ENCODE results near the gene SND1.
A peak's percentile ranks its signal among the peaks of the same experiment; 100 is the strongest.
"Not testable (repeated sequence)": the region's sequence is repeated elsewhere in the genome, so short reads cannot be mapped to it uniquely, and the experiment has no call there.

SND1 gene

GRCh38 chr7:128109424-128109969 lies 457.5 kb downstream of the SND1 start:
- Mint-ChIP-seq H3K4me1 (ENCODE audit: low read depth) (peaks cover 74% of the 10 kb centered on the region), H3K4me3 (peak overlapping the region; percentile 64)
- H3K27ac Mint-ChIP-seq; H3K9me3 Mint-ChIP-seq; H3K27me3 Mint-ChIP-seq; H3K36me3 Mint-ChIP-seq (ENCODE audit: low read depth): not testable (repeated sequence)

GRCh38 chr7:128110641-128111364 lies 458.8 kb downstream of the SND1 start:
- no peaks in the 10 kb centered on the region for H3K9me3 Mint-ChIP-seq
- no peaks in the 10 kb centered on the region for H3K36me3 Mint-ChIP-seq (ENCODE audit: low read depth)
- no peak overlapping the region for H3K4me3 Mint-ChIP-seq
- H3K4me1 Mint-ChIP-seq (ENCODE audit: low read depth) = peaks cover 64% of the 10 kb centered on the region
- no peak overlapping the region for H3K27ac Mint-ChIP-seq
- no peaks in the 10 kb centered on the region for H3K27me3 Mint-ChIP-seq

- Mint-ChIP-seq H3K9me3 (no peaks in the 10 kb centered on the region), H3K27ac (peak overlapping the region; percentile 37), H3K36me3 (ENCODE audit: low read depth) (no peaks in the 10 kb centered on the region), H3K27me3 (no peaks in the 10 kb centered on the region), H3K4me3 (peak overlapping the region; percentile 31), H3K4me1 (ENCODE audit: low read depth) (peaks cover 52% of the 10 kb centered on the region)
These were observed 460.2 kb downstream of the SND1 start for GRCh38 chr7:128112018-128112780.

GRCh38 chr7:128112781-128113221 lies 460.8 kb downstream of the SND1 start:
- Mint-ChIP-seq H3K27me3 (no peaks in the 10 kb centered on the region), H3K4me3 (no peak overlapping the region), H3K27ac (no peak overlapping the region), H3K9me3 (no peaks in the 10 kb centered on the region), H3K36me3 (ENCODE audit: low read depth) (no peaks in the 10 kb centered on the region), H3K4me1 (ENCODE audit: low read depth) (peaks cover 57% of the 10 kb centered on the region)

GRCh38 chr7:128113839-128114238 lies 461.8 kb downstream of the SND1 start:
- H3K9me3 Mint-ChIP-seq = no peaks in the 10 kb centered on the region
- H3K4me3 Mint-ChIP-seq = no peak overlapping the region
- H3K27me3 Mint-ChIP-seq = no peaks in the 10 kb centered on the region
- H3K4me1 Mint-ChIP-seq (ENCODE audit: low read depth) = peaks cover 51% of the 10 kb centered on the region
- H3K27ac Mint-ChIP-seq = no peak overlapping the region
- no peaks in the 10 kb centered on the region for H3K36me3 Mint-ChIP-seq (ENCODE audit: low read depth)

- Mint-ChIP-seq H3K27me3 (no peaks in the 10 kb centered on the region), H3K27ac (no peak overlapping the region)
These were observed 462.8 kb downstream of the SND1 start for GRCh38 chr7:128114806-128115205.

GRCh38 chr7:128115336-128115820 lies 463.4 kb downstream of the SND1 start:
- no peak overlapping the region for H3K4me3 Mint-ChIP-seq
- no peaks in the 10 kb centered on the region for H3K36me3 Mint-ChIP-seq (ENCODE audit: low read depth)
- H3K9me3 Mint-ChIP-seq = no peaks in the 10 kb centered on the region
- peaks cover 36% of the 10 kb centered on the region for H3K4me1 Mint-ChIP-seq (ENCODE audit: low read depth)
- H3K27ac Mint-ChIP-seq = no peak overlapping the region
- no peaks in the 10 kb centered on the region for H3K27me3 Mint-ChIP-seq

More at GRCh38 chr7:128114806-128115205, 462.8 kb downstream of the SND1 start:
- H3K4me3 Mint-ChIP-seq = no peak overlapping the region
- H3K4me1 Mint-ChIP-seq (ENCODE audit: low read depth) = peaks cover 41% of the 10 kb centered on the region
- H3K36me3 Mint-ChIP-seq (ENCODE audit: low read depth) = no peaks in the 10 kb centered on the region
- H3K9me3 Mint-ChIP-seq = no peaks in the 10 kb centered on the region

- no peak overlapping the region for H3K27ac Mint-ChIP-seq
- peaks cover 29% of the 10 kb centered on the region for H3K4me1 Mint-ChIP-seq (ENCODE audit: low read depth)
- no peaks in the 10 kb centered on the region for H3K27me3 Mint-ChIP-seq
- no peaks in the 10 kb centered on the region for H3K9me3 Mint-ChIP-seq
- H3K36me3 Mint-ChIP-seq (ENCODE audit: low read depth) = no peaks in the 10 kb centered on the region
- no peak overlapping the region for H3K4me3 Mint-ChIP-seq
These were observed 464.1 kb downstream of the SND1 start for GRCh38 chr7:128115821-128116723.

- H3K27ac Mint-ChIP-seq = no peak overlapping the region
- H3K4me3 Mint-ChIP-seq = no peak overlapping the region
- H3K27me3 Mint-ChIP-seq = no peaks in the 10 kb centered on the region
- H3K4me1 Mint-ChIP-seq (ENCODE audit: low read depth) = peaks cover 22% of the 10 kb centered on the region
- no peaks in the 10 kb centered on the region for H3K36me3 Mint-ChIP-seq (ENCODE audit: low read depth)
- H3K9me3 Mint-ChIP-seq = no peaks in the 10 kb centered on the region
These were observed 464.7 kb downstream of the SND1 start for GRCh38 chr7:128116740-128117139.

- Mint-ChIP-seq H3K27me3 (no peaks in the 10 kb centered on the region), H3K4me3 (no peak overlapping the region), H3K4me1 (ENCODE audit: low read depth) (peaks cover 13% of the 10 kb centered on the region), H3K9me3 (no peaks in the 10 kb centered on the region), H3K27ac (no peak overlapping the region), H3K36me3 (ENCODE audit: low read depth) (no peaks in the 10 kb centered on the region)
These were observed 465.7 kb downstream of the SND1 start for GRCh38 chr7:128117691-128118090.

GRCh38 chr7:128119036-128119435 lies 467.0 kb downstream of the SND1 start:
- Mint-ChIP-seq H3K9me3 (no peaks in the 10 kb centered on the region), H3K27ac (no peak overlapping the region), H3K27me3 (no peaks in the 10 kb centered on the region), H3K36me3 (ENCODE audit: low read depth) (no peaks in the 10 kb centered on the region), H3K4me1 (ENCODE audit: low read depth) (peaks cover 8% of the 10 kb centered on the region), H3K4me3 (no peak overlapping the region)

GRCh38 chr7:128120116-128120515 lies 468.1 kb downstream of the SND1 start:
- Mint-ChIP-seq H3K4me3 (no peak overlapping the region), H3K9me3 (no peaks in the 10 kb centered on the region), H3K27ac (no peak overlapping the region), H3K27me3 (no peaks in the 10 kb centered on the region), H3K4me1 (ENCODE audit: low read depth) (peaks cover 14% of the 10 kb centered on the region), H3K36me3 (ENCODE audit: low read depth) (no peaks in the 10 kb centered on the region)

GRCh38 chr7:128120976-128121490 lies 469.0 kb downstream of the SND1 start:
- H3K36me3 Mint-ChIP-seq (ENCODE audit: low read depth) = no peaks in the 10 kb centered on the region
- no peaks in the 10 kb centered on the region for H3K27me3 Mint-ChIP-seq
- H3K4me3 Mint-ChIP-seq = no peak overlapping the region
- no peak overlapping the region for H3K27ac Mint-ChIP-seq
- peaks cover 15% of the 10 kb centered on the region for H3K4me1 Mint-ChIP-seq (ENCODE audit: low read depth)
- H3K9me3 Mint-ChIP-seq = no peaks in the 10 kb centered on the region

All from stimulated activated naive CD8-positive, alpha-beta T cell treated with anti-CD3 and anti-CD28 coated beads, Interleukin-15, Interleukin-2, amounts not matched to agents 100 ng/mL and 50 ng/mL, for 24 hours (primary cell).